Cardiac muscle cell (in vitro differentiated cells and primary cell): ENCODE data around the gene ASPDH. TPM values are rescaled to one million over a fixed set of nuclear protein-coding genes. Genes with fewer than 3 reads are reported as not detected.

Source experiments
- DNase-seq, 2 donors: peaks; one replicate each; pipeline versions ENCODE4 v3.0.0 to v3.0.0-alpha.2; 2010 to 2017; ENCODE audit warnings: low read depth in 1 of 2, low spot score in 1 of 2
- H3K27ac ChIP-seq: fragments of 200-600 bp; sonication (generic); 2 replicates; pipeline ENCODE4 v1.5.1; 2016
- H3K27me3 ChIP-seq: fragments of 200-600 bp; sonication (generic); 2 replicates; pipeline ENCODE4 v1.6.0; 2016; ENCODE audit warnings: control low read depth
- H3K36me3 ChIP-seq: fragments of 200-600 bp; sonication (generic); 2 replicates; pipeline ENCODE4 v1.5.1; 2016; ENCODE audit warnings: control low read depth
- H3K4me1 ChIP-seq: fragments of 200-600 bp; sonication (generic); 2 replicates; pipeline ENCODE4 v1.8.1; 2017; ENCODE audit warnings: low read depth, mild to moderate bottlenecking, mixed run types
- H3K4me3 ChIP-seq: fragments of 200-600 bp; sonication (generic); 2 replicates; pipeline ENCODE4 v1.5.1; 2016; ENCODE audit warnings: mild to moderate bottlenecking
- H3K9me3 ChIP-seq: fragments of 200-600 bp; sonication (generic); 2 replicates; pipeline ENCODE4 v1.5.1; 2017; ENCODE audit warnings: low read depth, mild to moderate bottlenecking, control low read depth
- CTCF ChIP-seq: IDR thresholded peaks from 2 replicates; pipeline ENCODE4 v1.5.1; 2012; ENCODE audit warnings: low read depth, mild to moderate bottlenecking, low read length
- polyA plus RNA-seq: library from polyadenylated mRNA; unstranded; fragments of >200 nt; fragmentation: Nextera tagmentation; extraction: Ambion mirVana; gene quantifications from 2 replicates; pipeline ENCODE4 v1.2.1, GENCODE V29; 2016
- total RNA-seq: library from RNA; depleted of rRNA; stranded (reverse); fragments of >200 nt; gene quantifications from 2 replicates; pipeline ENCODE4 v1.2.3, GENCODE V29; 2016

ASPDH gene
- total RNA-seq (not detected in 2 replicates), polyA plus RNA-seq (not detected in 2 replicates)

GRCh38 chr19:50513746-50514345, at the start of gene ASPDH:
TSS of gene ASPDH (minus strand) at chr19:50513913. CDS start at chr19:50513823, 90 bp downstream.
- H3K36me3 ChIP-seq, result peaks cover 3% of the 10 kb centered on the region
- H3K4me3 ChIP-seq, result no peak within 1 kb of the TSS
- peaks cover 31% of the 10 kb centered on the region for H3K4me1 ChIP-seq
- H3K9me3 ChIP-seq, result no peaks in the 10 kb centered on the region
- no peak for DNase-seq
- H3K27ac ChIP-seq, result peak within 1 kb of the TSS; percentile 72
- no peaks in the 10 kb centered on the region for H3K27me3 ChIP-seq
- no peak for TF ChIP-seq CTCF

GRCh38 chr19:50562996-50563395, 49.3 kb upstream of the ASPDH start:
- H3K4me3 ChIP-seq, result no peak overlapping the region
- H3K27me3 ChIP-seq, result peaks cover 42% of the 10 kb centered on the region
- peaks cover 34% of the 10 kb centered on the region for H3K4me1 ChIP-seq
- H3K27ac ChIP-seq, result no peak overlapping the region
- TF ChIP-seq CTCF, result no peak
- no peaks in the 10 kb centered on the region for H3K36me3 ChIP-seq
- DNase-seq, result no peak
- H3K9me3 ChIP-seq, result no peaks in the 10 kb centered on the region

- Histone ChIP-seq H3K4me3 (no peak overlapping the region), H3K4me1 (peaks cover 39% of the 10 kb centered on the region)
- no peak for DNase-seq
These were observed 48.6 kb upstream of the ASPDH start for GRCh38 chr19:50562329-50562728.

GRCh38 chr19:50559636-50560035, 45.9 kb upstream of the ASPDH start:
- Histone ChIP-seq H3K27me3 (peaks cover 10% of the 10 kb centered on the region), H3K36me3 (no peaks in the 10 kb centered on the region), H3K27ac (peak overlapping the region; percentile 57), H3K9me3 (no peaks in the 10 kb centered on the region), H3K4me3 (no peak overlapping the region), H3K4me1 (peaks cover 27% of the 10 kb centered on the region)
- no peak for TF ChIP-seq CTCF
- DNase-seq, result no peak

More at GRCh38 chr19:50562329-50562728, 48.6 kb upstream of the ASPDH start:
- no peak for TF ChIP-seq CTCF
- H3K27ac ChIP-seq, result no peak overlapping the region
- H3K36me3 ChIP-seq, result no peaks in the 10 kb centered on the region
- peaks cover 37% of the 10 kb centered on the region for H3K27me3 ChIP-seq
- H3K9me3 ChIP-seq, result no peaks in the 10 kb centered on the region

- H3K27me3 ChIP-seq, result no peaks in the 10 kb centered on the region
These were observed 44.7 kb upstream of the ASPDH start for GRCh38 chr19:50558449-50558848.

More at GRCh38 chr19:50558449-50558848, 44.7 kb upstream of the ASPDH start:
- Histone ChIP-seq H3K36me3 (no peaks in the 10 kb centered on the region), H3K4me3 (no peak overlapping the region), H3K9me3 (no peaks in the 10 kb centered on the region), H3K27ac (no peak overlapping the region), H3K4me1 (peaks cover 27% of the 10 kb centered on the region)
- no peak for DNase-seq
- no peak for TF ChIP-seq CTCF
